NOMO-1 (cell line): Measurements from ENCODE around the gene ELAVL2.

Source experiments
- DNase-seq, 2 experiments: peaks; one replicate each; lab custom pipeline; 2025; ENCODE audit not compliant: unreplicated experiment in 2 of 2; lab: John Stamatoyannopoulos, UW

The ELAVL2 gene

DNA sequence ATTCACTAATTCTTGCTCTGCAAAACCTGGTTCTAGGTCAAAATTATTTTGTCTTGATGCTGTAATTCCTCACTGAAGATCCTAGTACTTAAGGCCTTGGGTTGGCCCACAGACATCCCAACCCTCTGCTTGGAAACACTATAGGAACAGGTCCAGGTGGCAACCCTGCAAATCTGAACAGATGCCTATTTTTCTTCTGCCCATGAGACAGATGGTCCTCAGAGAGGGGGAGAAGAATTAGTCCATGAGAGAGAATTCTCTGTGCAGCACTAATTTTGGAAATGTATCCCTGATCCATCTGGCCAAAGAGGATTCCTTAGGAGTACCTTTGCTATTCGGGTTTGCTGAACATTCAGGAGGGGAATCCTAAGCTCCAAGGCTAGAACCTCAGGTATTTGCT lies 156.3 kb downstream of the ELAVL2 start:
- DNase-seq = no peak

DNA sequence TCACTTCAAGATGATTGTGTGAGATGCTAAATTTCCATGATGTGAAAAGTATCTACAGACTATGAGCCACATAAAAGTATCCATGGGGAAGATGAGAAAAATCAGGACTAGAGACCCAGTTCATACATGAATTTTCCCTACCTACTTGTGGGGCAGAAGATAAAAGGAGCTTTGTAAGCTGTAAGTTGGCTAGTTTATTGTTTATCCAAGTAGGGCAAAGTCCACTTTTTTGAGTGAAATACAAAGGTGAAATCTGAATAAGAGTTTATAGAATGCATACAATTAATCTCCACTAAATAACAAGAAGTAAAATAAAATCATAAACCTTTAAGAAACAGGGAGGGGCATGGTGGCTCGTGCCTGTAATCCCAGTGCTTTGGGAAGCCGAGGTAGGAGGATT lies 160.4 kb downstream of the ELAVL2 start:
- DNase-seq = no peak

DNA sequence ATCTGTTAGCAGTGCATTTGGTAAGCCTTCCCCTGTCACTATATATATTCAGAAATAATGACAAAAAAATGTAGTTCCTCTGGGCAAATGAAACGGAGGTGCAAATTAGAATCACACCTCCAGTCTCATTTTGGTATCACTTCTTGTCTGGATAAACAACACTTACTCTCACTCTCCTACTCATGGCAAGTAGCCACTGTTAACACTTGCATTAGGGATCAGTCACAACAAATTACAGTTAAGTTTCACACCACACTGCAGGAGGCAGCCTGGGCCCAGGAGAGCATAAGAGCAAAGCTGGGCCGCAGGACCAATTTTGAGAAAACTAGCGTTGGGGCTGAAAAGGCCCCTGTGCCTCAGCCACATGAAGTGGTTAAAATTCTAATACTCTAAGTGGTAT lies 161.0 kb downstream of the ELAVL2 start:
- no peak for DNase-seq

DNA sequence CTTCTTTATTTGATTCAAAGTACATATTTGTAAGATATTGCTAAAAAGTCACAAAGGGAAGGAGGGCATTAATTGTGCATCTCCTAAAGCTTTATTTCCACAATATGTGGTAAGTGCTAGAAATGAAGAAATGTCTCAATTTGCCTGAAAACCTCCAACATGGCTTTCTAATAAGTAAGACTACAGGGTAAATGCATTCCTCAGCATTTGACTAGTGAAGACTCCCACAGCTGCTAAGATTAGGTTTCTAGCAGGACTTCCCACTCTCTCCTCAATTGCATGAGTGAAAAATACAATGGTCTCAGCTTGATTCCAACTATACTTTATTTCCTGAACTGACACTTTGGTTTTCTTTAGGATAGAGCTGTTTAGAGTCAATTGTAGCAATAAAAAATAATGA lies 162.1 kb downstream of the ELAVL2 start:
- DNase-seq = no peak

DNA sequence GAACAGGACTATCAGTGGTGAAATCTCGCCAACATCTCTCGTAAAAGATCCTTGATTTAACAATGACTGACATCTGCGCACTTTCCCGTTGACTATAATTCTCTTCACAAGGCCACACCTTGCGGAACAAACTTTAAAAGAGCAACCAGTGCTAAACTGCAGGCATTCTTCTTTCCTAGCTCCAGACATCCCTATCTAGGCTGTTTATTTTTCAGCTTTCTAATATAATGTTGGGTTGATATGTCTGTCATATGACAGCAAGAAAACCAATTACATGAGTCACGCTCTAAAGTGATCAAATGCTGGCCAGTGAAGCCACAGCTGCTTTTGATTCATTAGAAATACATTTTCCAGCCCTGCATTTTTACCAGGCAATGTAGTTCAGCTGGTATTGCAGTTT lies 162.5 kb downstream of the ELAVL2 start:
- no peak for DNase-seq

DNA sequence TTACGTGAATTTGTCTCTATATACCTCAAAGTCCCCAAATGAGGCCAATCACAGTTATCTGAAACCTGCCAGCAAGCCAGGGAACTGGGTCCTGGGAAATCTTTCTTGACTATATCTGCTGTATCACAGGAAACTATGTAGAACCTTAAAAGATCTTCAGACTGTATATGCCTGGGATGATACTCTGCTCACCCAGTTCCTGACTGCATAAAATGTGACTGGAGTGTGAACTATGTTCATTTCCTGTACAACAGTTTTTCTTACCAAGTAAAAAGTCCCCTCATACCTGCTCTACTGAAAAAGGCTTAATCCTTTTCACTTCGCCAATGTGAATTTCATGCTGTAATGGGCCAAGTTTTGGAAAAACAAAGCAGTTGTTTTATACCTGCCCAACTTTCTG lies 162.9 kb downstream of the ELAVL2 start:
- no peak for DNase-seq

DNA sequence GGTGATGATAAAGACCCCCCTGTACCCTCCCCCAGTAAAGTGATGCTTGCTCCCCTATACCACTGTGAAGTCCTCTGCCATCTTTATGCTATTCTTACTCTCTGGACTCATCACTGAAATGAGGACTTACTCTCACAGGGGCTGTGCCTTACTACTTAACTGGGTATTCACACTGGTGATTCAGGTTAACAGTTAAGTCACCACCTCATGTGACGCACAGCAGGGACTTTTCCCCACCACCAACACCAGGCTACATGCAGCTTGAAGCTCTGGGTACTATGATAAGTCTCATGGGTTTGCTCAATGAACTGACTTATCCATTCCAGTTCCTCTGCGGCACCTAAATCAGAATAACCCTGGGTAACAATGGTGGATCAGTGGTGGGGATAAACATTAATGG lies 163.7 kb downstream of the ELAVL2 start:
- DNase-seq = no peak

DNA sequence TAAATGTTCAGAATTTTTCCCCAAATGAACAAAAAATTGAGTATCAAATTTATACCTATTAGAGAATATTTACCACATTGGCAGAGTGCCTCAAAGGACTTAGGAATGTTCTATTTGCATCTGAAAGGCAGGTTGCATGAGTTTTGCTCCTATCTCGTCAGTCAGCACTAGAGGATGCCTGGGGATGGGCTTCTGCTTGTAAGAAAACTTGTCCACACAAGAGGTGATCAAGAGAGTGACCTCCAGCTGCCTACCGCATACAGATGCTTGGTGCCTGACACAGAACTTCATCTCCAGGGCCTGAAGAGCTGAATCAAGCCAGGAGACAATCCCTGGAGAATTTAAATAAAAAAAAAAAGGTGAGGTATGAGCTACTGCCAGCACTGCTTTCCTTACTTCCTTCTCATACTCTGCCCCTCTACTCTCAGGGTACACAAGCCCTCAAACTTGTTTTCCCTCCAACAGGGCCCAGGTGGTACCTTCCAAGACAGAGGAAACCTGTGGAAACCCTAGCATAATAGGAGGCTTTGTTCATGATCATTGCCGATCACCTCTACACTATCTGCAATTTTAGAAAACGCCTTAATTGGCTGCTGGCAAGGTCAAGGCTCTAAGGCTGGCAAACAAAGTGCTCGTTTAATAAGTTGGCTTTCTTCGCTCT lies 166.6 kb downstream of the ELAVL2 start:
- DNase-seq = no peak

DNA sequence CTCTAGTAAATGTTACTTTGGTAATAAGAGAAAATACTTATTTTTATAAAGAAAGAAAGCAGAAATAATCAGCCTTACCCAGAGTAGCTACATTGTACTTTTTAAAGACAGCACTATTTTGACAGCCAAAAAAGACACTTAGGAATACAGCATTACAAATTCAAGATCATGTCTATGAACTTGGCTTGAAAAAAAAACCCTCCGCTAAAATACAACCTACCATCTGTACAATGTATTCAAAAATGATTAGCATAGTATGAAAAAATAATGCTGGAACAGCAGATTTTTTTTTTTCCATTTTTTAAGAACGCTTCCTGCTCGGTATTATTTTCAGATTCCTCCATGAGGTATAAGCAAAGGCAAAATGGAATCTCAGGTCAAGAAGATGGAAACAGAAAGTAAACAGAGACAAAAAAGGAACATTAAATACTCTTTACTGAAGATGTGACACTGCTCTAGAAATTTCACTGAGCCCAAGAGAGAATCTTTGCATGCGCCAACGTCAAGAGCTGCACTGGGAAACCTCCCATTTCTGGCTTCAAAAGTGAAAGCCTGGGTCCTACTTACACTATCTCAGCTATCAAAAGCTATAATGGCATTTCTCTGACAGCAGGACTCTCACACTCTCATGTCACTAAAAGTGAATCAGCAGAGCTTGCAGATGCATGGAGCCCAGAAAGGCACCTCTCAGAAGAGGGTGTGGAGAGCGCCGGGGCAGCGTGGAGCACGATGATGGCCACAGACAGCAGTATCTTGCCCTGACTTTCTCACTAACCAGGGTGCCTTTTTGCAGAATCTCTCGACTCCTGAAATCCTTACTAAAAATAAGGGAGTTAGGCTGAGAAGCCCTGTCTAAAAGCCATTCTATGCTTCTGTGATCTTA lies 167.4 kb downstream of the ELAVL2 start:
- no peak for DNase-seq

DNA sequence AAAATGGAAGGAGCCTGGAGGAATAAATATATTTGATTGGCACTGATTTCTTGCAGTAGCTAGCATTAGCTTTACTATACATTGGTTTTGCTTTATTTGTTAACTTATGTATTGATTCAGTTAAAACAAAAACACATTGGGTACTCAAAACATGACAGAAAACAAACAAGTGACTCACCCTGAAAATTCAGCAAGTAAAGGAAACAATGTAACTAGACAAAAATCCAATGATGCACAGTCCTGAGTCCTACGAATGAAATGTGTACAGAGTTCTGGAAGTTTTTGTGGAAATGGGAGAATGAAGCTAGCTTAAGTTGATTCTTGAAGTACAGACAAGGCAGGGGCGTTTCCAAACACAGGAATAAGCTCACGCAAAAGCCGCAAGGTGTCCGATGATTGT lies 175.0 kb downstream of the ELAVL2 start:
- DNase-seq = no peak

DNA sequence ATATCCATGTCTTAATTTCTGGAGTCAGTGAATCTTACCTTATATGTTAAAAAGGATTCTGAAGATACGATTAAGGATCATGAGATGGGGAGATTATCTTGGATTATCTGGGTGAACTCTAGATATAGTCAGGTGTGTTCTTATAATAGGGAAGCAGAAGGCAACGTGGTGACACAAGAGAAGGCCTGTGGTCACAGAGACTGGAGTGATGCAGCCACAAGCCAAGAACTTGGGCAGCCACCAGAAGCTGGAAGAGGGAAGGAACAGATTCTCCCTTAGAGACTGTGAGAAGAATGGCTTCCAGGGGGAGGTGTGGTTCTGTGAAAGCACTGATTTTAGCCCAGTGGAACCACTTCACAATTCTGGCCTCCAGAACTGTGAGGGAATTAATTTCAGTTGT lies 177.4 kb downstream of the ELAVL2 start:
- no peak for DNase-seq

DNA sequence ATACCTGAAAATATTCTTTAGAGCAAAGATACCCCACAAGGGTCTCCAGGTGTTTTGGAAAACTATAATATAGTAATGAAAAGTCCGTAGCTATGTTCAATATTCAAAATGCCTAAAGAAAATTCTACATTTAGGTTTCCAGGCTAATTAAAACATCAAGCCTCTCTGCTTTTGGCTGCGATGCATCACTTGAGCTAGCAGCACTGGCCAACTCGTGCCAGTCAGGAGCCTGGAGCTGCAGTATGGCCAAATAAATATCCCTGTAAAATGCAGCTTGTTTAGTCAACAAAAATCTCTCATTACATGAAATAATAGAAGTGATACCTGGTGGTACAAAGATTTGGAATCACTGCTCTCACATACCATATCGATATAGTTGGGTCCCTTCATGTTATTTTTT lies 181.1 kb downstream of the ELAVL2 start:
- no peak for DNase-seq

DNA sequence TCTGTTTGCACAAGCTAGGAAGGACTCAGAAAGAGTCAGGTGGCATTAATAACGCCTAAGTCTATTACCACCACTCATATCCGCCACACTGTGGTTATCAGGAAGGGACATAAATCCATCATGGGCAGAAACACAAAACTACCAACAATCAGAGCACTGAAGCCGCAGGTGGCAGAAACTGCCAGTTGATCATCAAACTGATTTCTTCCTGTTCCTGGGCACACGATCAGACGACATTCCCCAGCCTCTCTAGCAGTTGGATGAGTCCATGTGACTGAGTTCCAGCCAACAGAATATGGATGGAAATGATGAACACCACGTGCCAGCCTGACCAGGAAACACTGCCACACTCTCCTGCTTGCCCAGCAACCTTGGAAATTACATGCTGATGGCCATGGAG lies 181.7 kb downstream of the ELAVL2 start:
- no peak for DNase-seq

DNA sequence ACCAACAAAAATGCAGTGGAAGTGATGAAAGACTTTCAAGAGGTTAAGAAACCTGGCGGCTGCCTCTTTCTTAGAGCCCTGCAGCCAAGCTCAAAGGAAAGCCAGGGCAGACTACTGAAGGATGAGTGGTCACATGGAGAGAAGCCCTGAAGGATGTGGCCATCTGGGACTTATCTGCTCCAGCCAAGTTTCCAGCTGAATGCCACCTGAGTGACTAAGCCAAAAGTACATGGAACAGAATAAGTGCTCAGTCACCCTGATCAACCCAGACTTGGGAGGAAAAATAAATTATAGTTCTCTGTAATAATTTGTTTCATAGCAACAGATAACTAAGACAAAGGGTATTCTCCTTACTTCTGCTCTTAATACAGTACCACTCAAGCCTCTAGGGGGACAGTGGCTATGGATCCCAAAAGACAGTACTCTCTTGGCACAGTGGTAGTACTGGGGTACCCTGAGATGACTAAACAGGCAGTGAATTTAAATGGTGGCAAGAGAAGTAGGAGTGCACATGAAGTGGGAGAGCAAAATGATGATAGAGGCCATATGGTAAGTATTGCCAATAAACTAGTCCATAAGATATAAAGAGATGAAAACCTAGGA lies 182.3 kb downstream of the ELAVL2 start:
- no peak for DNase-seq
